ENCODE data around the gene ZBTB40. TPM values are rescaled to one million over a fixed set of nuclear protein-coding genes. Genes with fewer than 3 reads are reported as not detected.

ZBTB40 gene
- polyA plus RNA-seq, 3 donors: 1.1 to 17.8 (median 1.3) TPM

- Mint-ChIP-seq H3K27ac (no peak overlapping the region), H3K4me3 (no peak overlapping the region), H3K27me3 (ENCODE audit: low read depth in 3 of 3) (no peaks in the 10 kb centered on the region), H3K4me1 (no peaks in the 10 kb centered on the region), H3K36me3 (peaks cover 89 to 96% of the 10 kb centered on the region in 2 donors), H3K9me3 (no peaks in the 10 kb centered on the region)
- Histone ChIP-seq H3K79me2 (ENCODE audit: insufficient read depth, low read length) (no peaks in the 10 kb centered on the region), H3K36me3 (replicated peaks in 1 of 2; ENCODE audit: control insufficient read depth in 1 of 2, insufficient read depth in 2 of 2, low read length in 2 of 2) (peaks cover 95 to 96% of the 10 kb centered on the region in 2 donors), H3K9ac (ENCODE audit: insufficient read depth, low read length, poor library complexity, severe bottlenecking) (no peak overlapping the region), H3K4me2 (replicated peaks; ENCODE audit: extremely low read depth, low read length, poor library complexity, severe bottlenecking) (no peak overlapping the region), H3K27ac (ENCODE audit: low read depth in 1 of 2, low read length in 2 of 2) (no peak overlapping the region), H3K4me1 (ENCODE audit: control insufficient read depth in 1 of 2, insufficient read depth in 2 of 2, low read length in 2 of 2) (no peaks in the 10 kb centered on the region), H3K27me3 (ENCODE audit: control insufficient read depth in 2 of 2, insufficient read depth in 2 of 2, low read length in 2 of 2) (no peaks in the 10 kb centered on the region), H4K20me1 (ENCODE audit: insufficient read depth, low read length) (no peaks in the 10 kb centered on the region), H3K9me3 (replicated peaks in 1 of 2; ENCODE audit: control insufficient read depth in 1 of 2, insufficient read depth in 1 of 2, low read length in 2 of 2) (no peaks in the 10 kb centered on the region), H3K4me3 (replicated peaks in 1 of 3; ENCODE audit: low read depth in 2 of 3, low read length in 3 of 3) (no peak overlapping the region), H2AFZ (ENCODE audit: insufficient read depth, low read depth, low read length, poor library complexity, severe bottlenecking) (no peak overlapping the region)
- intact Hi-C loops (cut with micrococcal nuclease): no loop called here
- no peak for TF ChIP-seq CTCF (IDR thresholded peaks at IDR 0.05)
- no peak for DNase-seq
- WGBS (ENCODE audit: insufficient coverage): 100% methylated on average over 2 of the region's 7 CpGs
Measured at GRCh38 chr1:22517956-22518355, 66.3 kb downstream of the ZBTB40 start.

GRCh38 chr1:22518379-22518778, 66.7 kb downstream of the ZBTB40 start:
- H3K4me1 ChIP-seq (ENCODE audit: control insufficient read depth in 1 of 2, insufficient read depth in 2 of 2, low read length in 2 of 2): no peaks in the 10 kb centered on the region
- H3K4me3 ChIP-seq (replicated peaks in 1 of 3; ENCODE audit: low read depth in 2 of 3, low read length in 3 of 3): no peak overlapping the region
- no peaks in the 10 kb centered on the region for H3K79me2 ChIP-seq (ENCODE audit: insufficient read depth, low read length)
- Mint-ChIP-seq H3K4me1 (no peaks in the 10 kb centered on the region), H3K27me3 (ENCODE audit: low read depth in 3 of 3) (no peaks in the 10 kb centered on the region), H3K4me3 (no peak overlapping the region), H3K27ac (no peak overlapping the region), H3K9me3 (no peaks in the 10 kb centered on the region), H3K36me3 (peaks cover 88 to 95% of the 10 kb centered on the region in 2 donors)
- no peak for TF ChIP-seq CTCF (IDR thresholded peaks at IDR 0.05)
- H3K36me3 ChIP-seq (replicated peaks in 1 of 2; ENCODE audit: control insufficient read depth in 1 of 2, insufficient read depth in 2 of 2, low read length in 2 of 2): peaks cover 93 to 96% of the 10 kb centered on the region in 2 donors
- H3K9me3 ChIP-seq (replicated peaks in 1 of 2; ENCODE audit: control insufficient read depth in 1 of 2, insufficient read depth in 1 of 2, low read length in 2 of 2): no peaks in the 10 kb centered on the region
- H4K20me1 ChIP-seq (ENCODE audit: insufficient read depth, low read length): no peaks in the 10 kb centered on the region
- DNase-seq: no peak
- no peak overlapping the region for H2AFZ ChIP-seq (ENCODE audit: insufficient read depth, low read depth, low read length, poor library complexity, severe bottlenecking)
- H3K9ac ChIP-seq (ENCODE audit: insufficient read depth, low read length, poor library complexity, severe bottlenecking): no peak overlapping the region
- no peak overlapping the region for H3K27ac ChIP-seq (ENCODE audit: low read depth in 1 of 2, low read length in 2 of 2)
- H3K4me2 ChIP-seq (replicated peaks; ENCODE audit: extremely low read depth, low read length, poor library complexity, severe bottlenecking): no peak overlapping the region
- 92% methylated on average over 2 of the region's 3 CpGs for WGBS (ENCODE audit: insufficient coverage)
- intact Hi-C loops (cut with micrococcal nuclease): no loop called here
- H3K27me3 ChIP-seq (ENCODE audit: control insufficient read depth in 2 of 2, insufficient read depth in 2 of 2, low read length in 2 of 2): no peaks in the 10 kb centered on the region
